Measurements from ENCODE around the gene RIC1. TPM values are rescaled to one million over a fixed set of nuclear protein-coding genes. Genes with fewer than 3 reads are reported as not detected.
"Not testable (repeated sequence)": the region's sequence is repeated elsewhere in the genome, so short reads cannot be mapped to it uniquely, and the experiment has no call there.

The RIC1 gene
- total RNA-seq, 1 donor from 2014 or later: 25.1 TPM

DNA sequence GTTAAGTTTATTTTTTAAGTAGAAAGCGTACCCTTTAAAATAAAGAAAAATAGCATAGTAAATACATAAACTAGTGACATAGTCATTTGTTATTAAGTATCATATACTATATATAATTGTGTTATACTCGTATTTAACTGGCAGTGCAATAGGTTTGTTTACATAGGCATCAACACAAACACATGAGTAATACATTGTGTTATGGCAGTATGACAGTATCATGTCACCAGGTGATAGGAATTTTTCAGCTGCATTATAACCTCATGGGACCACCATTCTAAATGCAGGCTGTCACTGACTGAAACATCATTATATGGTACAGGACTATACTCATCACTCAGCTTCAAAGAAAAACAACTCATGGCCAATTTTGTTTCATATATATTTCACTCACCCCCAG, 8.4 kb upstream of the RIC1 start:
- DNase-seq (ENCODE audit: low read depth): no peak

DNA sequence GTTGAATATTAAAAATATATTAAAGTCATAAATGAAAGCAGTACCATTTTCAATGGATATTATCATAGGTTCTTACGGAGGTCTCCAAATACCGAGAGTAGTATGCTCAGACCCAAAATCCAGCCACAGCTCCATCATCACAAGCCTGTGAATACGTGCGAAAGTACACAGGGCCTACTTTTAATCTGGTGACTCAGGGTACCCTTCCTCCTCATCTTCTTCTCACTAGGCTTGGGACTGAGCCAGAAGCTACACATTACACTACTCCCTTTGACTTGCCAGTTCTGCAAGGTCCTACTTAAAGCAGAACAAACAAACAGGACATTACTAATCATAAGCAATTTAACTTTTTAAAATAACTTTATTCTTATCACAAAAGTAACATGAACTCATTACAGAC, 7.6 kb upstream of the RIC1 start:
- peak; percentile 35 for DNase-seq (ENCODE audit: low read depth)

DNA sequence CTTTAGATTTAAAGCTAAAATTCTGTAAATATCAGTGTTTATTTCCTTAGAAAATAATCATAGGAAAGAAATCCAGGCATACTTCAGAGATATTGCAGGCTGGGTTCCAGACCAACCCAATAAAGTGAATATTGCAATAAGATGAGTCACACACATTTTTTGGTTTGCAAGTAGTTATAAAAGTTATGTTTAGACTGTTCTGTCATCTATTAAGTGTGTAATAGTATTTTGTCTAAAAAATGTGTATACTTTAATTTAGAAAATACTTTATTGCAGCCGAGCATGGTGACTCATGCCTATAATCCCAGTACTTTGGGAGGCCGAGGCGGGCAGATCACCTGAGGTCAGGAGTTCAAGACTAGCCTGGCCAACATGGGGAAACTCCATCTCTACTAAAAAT, 6.9 kb upstream of the RIC1 start:
- DNase-seq (ENCODE audit: low read depth): peak; percentile 53

DNA sequence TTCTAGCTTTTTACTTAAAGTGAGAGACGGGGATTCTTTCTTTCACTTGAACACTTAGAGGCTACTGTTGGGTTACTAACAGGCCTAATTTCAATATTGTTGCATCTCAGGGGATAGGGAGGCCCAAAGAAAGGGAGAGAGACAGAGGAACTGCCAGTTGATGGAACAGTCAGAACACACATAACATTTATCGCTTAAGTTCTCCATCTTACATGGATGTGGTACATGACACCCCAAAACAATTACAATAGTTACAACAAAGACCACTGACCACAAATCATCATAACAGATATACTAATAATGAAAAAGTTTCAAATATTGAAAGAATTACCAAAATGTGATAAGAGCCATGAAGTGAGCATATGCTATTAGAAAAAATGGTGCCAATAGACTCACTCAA, 4.3 kb upstream of the RIC1 start:
- no peak for DNase-seq (ENCODE audit: low read depth)

DNA sequence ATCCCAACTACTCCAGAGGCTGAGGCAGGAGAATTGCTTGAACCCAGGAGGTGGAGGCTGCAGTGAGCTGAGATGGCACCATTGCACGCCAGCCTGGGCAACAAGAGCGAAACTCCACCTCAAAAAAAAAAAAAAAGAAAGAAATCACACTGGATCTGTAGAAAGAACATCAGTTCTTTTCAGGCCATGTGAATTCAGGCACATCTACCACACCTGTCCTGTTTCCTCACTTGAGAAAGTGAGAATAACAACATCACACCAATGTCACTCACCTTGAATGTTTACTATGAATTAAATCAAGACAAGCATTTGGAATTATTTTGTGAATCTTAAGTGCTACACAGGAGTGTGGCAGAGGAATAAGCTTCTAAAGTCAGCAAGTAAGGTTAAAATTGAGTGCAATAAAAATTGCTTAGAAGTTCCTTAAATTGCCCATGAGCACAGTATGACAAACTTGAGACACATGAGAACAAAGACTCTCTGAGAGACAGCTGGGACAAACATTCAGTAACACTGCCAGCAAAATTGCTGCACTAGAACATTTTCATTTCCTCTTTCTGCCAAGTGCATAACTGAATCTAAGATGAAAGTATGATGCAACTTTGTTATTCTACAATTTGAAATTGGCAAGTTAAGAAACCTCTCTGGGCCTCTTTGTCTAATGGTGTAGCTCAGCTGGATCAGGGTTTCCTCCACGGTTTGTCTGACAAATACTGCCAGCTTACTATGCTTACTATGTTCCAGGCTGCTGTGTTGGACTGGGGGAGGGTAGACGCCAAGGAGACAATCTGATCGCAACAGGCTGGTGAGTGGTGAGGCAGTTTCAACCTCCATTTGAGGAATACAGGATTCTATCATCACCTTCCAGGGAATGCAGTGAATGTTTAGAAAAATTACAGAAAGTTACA, 1.9 kb upstream of the RIC1 start:
- peak; percentile 69 for DNase-seq (ENCODE audit: low read depth)

DNA sequence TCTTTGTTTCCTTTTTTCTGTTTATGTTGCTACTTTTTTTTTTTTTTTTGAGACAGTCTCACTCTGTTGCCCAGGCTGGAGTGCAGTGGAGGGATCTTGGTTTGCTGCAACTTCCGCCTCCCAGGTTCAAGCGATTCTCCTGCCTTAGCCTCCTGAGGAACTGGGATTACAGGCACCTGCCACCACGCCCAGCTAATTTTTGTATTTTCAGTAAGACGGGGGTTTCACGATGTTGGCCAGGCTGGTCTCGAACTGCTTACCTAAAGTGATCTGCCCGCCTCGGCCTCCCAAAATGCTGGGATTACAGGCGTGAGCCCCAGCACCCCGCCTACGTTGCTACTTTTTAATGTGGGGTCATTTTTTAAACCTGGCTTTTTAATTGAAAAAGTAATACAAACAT, 1.2 kb upstream of the RIC1 start:
- not testable (repeated sequence) for DNase-seq (ENCODE audit: low read depth)

DNA sequence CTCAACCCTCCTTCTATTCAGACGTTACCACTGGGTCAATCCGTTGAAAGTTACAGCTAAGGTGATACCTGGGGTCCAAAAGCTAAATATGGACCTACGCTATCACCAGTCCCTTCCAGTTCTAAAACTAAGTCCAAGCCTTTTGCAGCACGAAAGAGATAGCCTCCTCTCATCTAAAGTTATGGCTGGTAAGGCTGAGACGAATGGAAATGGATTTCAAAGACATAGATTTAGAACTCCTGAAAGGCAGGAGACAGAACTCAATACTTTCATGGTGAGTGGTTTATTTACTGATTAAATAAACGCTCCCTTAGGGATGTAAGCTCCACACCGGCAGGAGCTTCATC, 751 bp upstream of the RIC1 start:
- no peak for DNase-seq (ENCODE audit: low read depth)

DNA sequence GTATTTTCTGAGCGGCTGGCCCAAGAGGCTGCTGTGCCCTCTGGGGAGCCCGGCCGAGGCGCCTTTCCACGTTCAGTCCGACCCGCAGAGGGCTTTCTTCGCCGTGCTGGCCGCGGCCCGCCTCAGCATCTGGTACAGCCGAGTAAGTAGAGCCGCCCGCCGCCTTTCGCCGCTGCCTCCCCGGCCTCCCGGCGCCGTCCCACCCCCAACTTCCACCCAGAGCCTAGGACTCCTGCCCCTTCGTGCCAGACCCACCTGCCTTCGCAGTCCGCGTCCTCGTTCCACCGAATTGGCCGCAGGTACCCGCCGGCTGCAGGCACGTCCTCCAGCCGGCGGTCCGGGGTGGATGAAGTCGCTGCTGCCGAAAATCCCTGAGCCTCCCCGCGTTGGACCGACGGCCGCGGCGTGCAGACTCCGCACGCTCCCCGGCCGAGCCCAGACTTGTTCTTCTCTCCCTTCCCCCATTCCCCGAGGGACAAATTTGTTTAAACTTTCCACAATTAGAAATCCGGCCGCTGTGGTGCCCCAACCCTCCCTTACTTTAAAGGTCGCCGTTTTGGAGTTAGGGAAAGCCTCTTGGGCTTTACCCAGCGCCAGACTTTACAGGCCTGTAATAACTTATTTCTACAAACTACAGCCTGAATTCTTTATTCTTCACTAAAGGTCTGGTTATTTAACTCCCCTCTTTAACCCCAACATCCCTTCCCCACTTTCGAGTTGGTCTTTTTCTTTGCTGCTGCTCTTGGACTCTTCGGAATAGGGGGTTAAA, 589 bp downstream of the RIC1 start:
- DNase-seq (ENCODE audit: low read depth): peak; percentile 57

DNA sequence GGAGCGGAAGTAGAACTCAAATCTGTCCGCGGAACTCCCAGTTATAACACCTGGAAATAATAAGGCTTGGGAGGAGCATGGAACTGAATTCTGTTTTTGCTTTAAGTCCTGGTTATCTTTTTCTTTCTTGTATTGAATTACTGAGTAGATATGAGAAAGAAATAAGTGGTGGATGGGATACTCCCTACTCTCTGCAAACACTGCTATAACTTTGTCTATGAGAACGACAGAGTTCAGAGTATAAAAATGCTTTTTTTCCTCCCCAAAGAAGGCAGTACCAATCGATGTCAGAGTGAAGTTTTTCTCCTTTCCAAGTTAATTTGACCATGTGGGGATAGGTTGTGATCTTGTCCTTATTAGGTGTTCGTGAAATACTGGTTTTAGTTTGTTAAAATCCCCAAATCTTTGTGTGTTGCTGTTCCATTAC, 1.2 kb downstream of the RIC1 start:
- DNase-seq (ENCODE audit: low read depth): peak; percentile 59

DNA sequence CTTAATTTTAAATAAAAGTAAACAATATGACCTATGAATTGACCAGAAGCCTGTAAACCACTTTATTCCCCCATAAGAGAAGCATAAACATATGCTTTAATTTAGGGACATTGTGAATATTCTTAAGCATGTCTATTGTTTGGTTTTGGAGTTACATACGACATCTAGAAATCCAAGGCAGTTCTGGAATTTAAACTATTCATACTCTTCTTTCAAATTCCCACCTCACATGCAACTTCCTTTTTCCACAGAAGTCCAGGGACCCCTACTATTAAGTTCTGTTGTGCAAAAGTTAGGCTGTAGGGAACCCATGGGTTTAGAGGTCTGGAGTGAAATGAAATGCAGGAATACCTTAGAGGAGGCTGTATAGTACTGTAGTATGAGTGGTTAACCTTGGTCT, 2.1 kb downstream of the RIC1 start:
- no peak for DNase-seq (ENCODE audit: low read depth)

DNA sequence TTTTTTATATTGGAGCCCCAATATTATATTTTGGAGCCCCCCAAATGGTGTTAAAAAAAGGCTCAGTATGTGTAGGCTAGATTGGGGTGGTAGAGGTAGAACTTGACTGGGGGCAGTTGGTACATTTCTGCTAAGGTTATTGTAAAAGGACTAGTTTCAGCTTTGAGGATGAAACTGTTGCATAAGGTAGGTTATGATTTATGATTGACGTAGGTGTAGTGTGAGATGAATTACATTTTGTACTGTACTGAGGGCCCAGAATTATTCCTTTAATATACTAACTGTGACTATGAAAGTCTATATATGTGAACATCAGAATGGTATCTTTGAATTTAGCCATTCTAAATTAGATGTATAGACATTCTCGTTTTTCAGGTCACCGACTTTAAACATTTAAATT, 3.6 kb downstream of the RIC1 start:
- DNase-seq (ENCODE audit: low read depth): no peak

DNA sequence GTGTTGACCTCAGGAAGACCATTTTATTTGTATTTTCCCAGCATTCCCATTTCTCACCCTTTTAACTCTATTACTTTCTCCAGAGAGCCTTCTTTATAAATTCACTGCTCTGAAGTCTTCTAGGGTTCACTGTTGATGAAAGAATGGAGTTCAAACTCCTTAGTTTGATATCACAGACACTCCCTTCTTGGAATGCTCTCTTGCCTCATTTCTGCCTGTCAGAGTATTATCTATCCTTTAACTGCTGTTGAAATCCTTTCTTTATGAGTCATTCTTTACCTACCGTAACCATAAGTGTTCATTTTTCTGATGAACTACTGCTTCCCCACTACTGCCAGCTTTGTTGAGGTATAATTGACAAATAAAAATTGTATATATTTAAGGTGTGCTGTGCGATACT, 4.3 kb downstream of the RIC1 start:
- DNase-seq (ENCODE audit: low read depth): no peak

DNA sequence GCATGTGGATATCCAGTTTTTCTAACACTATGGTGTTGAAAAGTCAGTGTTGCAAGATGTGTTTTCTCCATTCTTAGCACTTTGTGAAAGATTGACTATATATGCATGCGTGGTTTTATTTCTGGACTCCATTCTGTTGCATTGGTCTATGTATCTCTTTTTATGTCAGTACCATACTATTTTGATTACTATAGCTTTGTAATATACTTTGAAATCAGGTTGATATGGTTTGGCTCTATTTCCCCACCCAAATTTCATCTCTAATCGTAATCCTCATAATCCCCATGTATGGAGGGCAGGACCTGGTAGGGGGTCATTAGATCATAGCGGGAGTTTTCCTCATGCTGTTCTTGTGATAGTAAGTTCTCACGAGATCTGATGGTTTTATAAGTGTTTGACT, 6.5 kb downstream of the RIC1 start:
- DNase-seq (ENCODE audit: low read depth): no peak

DNA sequence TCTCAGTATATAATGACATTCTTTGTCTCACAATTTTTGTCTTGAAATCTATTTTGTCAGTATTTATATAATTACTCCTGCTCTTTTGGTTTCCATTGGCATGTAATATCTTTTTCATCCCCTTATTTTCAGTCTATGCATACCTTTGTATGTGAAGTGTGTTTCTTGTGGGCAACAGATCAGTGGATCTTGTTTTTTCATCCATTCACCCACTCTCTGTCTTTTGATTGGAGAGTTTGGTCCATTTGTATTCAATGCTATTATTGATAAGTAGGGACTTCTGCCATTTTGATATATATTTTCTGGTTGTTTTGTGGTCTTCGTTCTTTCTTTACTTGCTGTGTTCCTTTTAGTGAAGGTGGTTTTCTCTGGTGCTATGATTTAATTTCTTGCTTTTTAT, 10.9 kb downstream of the RIC1 start:
- no peak for DNase-seq (ENCODE audit: low read depth)

DNA sequence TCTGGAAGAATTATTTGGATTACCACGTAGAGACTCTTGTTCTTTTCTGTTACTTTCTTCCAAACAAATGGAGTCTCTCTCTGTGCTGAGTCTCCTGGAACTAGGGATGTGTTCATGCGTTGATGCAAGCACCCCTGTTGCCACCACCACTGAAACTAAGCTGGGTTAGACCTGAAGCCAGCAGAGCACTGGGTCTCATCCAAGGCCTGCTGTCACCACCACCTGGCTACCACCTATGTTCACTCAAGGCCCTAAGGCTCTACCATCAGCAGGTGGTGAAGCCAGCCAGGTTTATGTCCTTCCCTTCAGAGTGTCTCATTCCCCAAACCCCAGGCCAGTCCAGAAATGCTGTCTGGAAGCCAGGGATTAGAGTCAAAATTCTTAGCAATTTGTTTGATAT, 13.3 kb downstream of the RIC1 start:
- DNase-seq (ENCODE audit: low read depth): no peak

DNA sequence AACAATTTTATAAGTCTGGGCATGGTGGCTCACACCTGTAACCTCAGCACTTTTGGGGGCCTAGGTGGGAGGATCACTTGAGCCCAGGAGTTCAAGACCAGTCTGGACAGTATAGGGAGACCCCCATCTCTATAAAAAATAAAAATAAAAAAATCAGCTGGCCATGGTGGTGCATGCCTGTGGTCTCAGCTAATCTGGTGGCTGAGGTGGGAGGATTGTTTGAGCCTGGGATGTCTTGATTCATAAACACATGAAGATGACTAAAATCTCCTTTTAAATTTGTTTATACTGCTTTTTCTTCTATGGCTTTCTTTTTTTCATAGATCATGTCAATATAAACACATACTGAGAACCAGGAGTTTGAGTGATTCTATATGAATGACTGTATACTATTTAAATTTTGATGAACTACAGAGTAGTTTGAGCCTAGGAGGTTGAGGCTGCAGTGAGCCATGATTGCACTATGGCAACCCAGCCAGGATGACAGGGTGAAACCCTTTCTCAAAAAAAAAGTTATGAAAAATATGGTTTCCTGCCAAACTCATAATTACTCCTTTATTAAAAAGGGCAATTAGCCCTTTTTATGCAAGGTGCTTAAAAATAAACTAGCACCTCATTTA, 14.2 kb downstream of the RIC1 start:
- peak; percentile 34 for DNase-seq (ENCODE audit: low read depth)

DNA sequence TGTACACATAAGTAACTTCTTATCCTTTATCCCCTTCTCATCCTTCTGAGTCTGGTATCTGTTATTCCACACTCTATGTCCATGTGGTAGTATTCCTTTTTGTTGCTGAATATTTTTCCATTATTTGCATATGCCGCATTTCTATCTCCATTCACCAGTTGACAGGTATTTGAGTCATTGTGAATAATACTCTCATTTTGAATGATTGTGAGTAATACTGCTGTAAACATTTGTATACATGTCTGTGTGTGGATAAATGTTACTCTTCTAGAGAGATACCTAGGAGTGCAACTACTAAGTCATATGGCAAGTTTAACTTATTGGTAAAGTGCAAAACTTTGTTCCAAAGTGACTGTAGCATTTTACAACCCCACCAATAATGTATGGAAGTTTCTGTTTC, 15.6 kb downstream of the RIC1 start:
- no peak for DNase-seq (ENCODE audit: low read depth)

DNA sequence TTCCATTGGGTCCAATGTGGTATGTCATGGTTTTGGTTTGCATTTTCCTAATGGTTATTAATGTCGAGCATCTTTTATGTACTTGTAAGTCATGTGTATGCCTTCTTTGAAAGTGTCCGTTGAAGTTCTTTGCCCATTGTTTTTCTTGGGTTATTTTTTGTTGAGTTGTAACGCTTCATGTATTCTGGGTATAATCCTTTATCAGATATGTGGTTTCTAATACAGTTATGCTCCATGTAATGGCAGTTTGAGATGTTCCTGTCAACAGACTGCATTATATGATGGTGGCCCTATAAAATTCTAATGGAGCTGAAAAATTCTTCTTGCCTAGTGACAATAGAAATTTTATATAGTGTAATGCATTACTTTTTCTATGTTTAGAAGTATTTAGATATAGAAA, 17.2 kb downstream of the RIC1 start:
- no peak for DNase-seq (ENCODE audit: low read depth)

DNA sequence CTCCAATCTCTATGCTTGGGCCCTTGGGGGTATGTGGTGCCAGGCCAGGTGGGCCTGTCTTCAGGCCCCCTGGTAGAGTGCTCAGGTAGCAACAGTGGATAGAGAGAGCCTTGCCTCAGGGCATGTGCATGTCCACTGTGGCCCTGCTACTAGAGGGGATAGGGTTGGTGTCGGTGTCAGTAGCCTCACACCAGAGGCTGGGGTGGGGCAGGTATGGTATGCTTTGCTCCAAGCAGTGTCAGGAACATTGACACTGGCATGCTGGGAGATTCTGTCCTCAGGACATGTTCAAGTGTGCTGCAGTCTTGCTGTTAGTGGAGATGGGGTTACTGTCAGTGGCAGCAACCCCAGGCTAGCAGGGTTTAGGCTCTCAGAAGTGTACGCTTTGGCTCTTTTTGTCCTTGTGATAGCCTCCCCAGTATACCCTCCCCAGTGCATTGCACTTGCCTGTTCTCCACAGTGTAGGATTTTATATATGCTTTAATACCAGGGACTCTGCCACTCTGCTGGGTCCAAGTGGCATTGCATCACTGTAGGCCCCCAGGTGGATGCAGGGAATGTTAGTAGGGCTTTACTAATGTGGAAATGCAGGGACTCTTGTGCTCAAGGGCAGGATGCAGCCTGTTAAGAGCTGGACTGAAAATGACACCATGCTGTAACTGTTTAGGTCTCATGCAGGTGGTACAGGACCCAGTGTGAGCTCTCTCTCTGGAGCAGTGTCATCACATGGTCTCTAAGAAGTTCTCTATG, 21.6 kb downstream of the RIC1 start:
- DNase-seq (ENCODE audit: low read depth): no peak

DNA sequence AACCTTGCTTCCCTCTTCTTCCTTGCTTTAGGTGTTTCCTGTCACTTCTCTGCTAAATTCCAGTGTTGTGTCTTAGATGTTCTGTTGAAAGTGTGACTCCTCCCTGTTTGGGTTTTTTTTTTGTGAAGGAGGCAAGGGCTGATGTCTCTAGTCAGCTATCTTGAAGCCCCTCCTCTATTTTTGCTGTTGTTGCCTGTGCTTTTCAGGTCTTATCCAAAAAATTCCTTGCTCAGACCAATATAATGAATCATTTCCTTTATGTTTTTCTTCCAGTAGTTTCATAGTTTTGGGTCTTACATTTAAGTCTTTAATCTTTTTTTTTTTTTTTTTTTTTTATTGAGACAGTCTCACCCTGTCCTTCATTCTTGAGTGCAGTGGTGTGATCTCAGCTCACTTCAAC, 22.3 kb downstream of the RIC1 start:
- DNase-seq (ENCODE audit: low read depth): no peak

DNA sequence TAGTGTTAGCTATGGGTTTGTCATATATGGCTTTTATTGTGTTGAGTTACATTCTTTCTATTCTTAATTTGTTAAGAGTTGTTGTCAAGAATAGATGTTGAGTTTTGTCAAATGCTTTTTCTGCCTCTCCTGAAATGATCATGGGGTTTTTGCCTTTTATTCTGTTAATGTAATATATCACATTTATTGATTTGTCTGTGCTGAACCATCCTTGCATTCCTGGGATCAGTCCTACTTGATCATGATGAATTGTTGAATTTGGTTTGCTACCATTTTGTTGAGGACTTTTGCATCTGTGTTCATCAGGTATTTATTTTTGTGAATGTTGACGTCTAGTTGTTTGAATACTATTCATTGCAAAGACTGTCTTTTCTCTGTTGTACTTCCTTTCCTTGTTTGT, 23.9 kb downstream of the RIC1 start:
- DNase-seq (ENCODE audit: low read depth): peak; percentile 18

DNA sequence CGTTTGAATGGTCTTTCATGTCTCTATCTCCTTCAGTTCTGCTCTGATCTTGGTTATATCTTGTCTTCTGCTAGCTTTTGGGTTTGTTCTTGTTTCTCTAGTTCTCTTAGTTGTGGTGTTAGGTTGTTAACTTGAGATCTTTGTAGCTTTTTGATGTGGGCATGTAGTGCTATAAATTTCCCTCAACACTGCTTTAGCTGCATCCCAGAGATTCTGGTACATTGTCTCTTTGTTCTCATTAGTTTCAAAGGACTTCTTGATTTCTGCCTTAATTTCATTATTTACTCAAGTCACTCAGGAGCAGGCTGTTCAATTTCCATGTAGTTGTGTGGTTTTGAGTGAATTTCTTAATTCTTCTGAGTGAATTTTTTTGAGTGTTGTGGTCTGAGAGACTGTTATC, 33.9 kb downstream of the RIC1 start:
- DNase-seq (ENCODE audit: low read depth): not testable (repeated sequence)
